ENCODE results near the gene FAT1. TPM values are rescaled to one million over a fixed set of nuclear protein-coding genes. Genes with fewer than 3 reads are reported as not detected.

The FAT1 gene
- total and polyA plus RNA-seq, 2 donors (not counting 3 experiments of a cell fraction or from before 2014, with no cell fraction given) = 9.2 to 9.8 TPM

GRCh38 chr4:186658657-186659056 is 65.0 kb downstream of the FAT1 start:
- Histone ChIP-seq H3K79me2 (ENCODE audit: control insufficient read depth, insufficient read depth, low read length) (no peaks in the 10 kb centered on the region), H3K27ac (ENCODE audit: insufficient read depth, low read depth, low read length) (no peak overlapping the region), H4K20me1 (replicated peaks; ENCODE audit: control insufficient read depth, extremely low read depth, insufficient read depth, low read length) (no peaks in the 10 kb centered on the region), H3K4me3 (replicated peaks in 1 of 3; ENCODE audit: insufficient read depth in 1 of 3, low read depth in 1 of 3, low read length in 3 of 3) (no peak overlapping the region), H3K9me3 (replicated peaks; ENCODE audit: control insufficient read depth, insufficient read depth, low read length) (no peaks in the 10 kb centered on the region), H2AFZ (ENCODE audit: low read depth, low read length) (no peak overlapping the region), H3K27me3 (ENCODE audit: control insufficient read depth in 2 of 2, insufficient read depth in 2 of 2, low read length in 2 of 2) (peaks cover under 1 to 2% of the 10 kb centered on the region in 2 experiments), H3K9ac (replicated peaks; ENCODE audit: extremely low read depth, insufficient read depth, low read length) (no peak overlapping the region), H3K4me2 (ENCODE audit: insufficient read depth, low read length) (no peak overlapping the region), H3K36me3 (ENCODE audit: control insufficient read depth in 2 of 2, extremely low read depth in 1 of 2, insufficient read depth in 2 of 2, low read length in 2 of 2) (no peaks in the 10 kb centered on the region), H3K4me1 (ENCODE audit: control insufficient read depth, extremely low read depth, insufficient read depth, low read length) (no peaks in the 10 kb centered on the region), H3K9me1 (replicated peaks; ENCODE audit: control insufficient read depth, extremely low read depth, insufficient read depth, low read length) (no peaks in the 10 kb centered on the region)
- no peak for FAIRE-seq
- dilution Hi-C loops (cut with MboI; ENCODE audit: extremely low pct_ligation_motif_present, low sequenced_read_pairs) = no loop called here
- no peak for DNase-seq (ENCODE audit: low read depth, low spot score)
- no peak for TF ChIP-seq CTCF (IDR thresholded peaks at IDR 0.05; ENCODE audit: extremely low read depth in 1 of 2, insufficient read depth in 1 of 2, low read depth in 1 of 2, low read length in 2 of 2)
- TF ChIP-seq MYC (IDR thresholded peaks at IDR 0.05; ENCODE audit: low read depth, low read length) = no peak
- TF ChIP-seq MAX (IDR thresholded peaks at IDR 0.05; ENCODE audit: insufficient read depth, insufficient read length) = no peak
- TF ChIP-seq JUN (IDR thresholded peaks at IDR 0.05; ENCODE audit: borderline replicate concordance, insufficient read depth, insufficient read length, low read depth) = no peak
- no peak for TF ChIP-seq POLR2A (IDR thresholded peaks at IDR 0.05; ENCODE audit: low read depth, low read length)
- no peak for TF ChIP-seq EZH2 (IDR thresholded peaks at IDR 0.05; ENCODE audit: borderline replicate concordance, low read depth, low read length, severe bottlenecking)
- no peak for TF ChIP-seq GATA2 (IDR thresholded peaks at IDR 0.05; ENCODE audit: insufficient read depth, insufficient read length, low read depth, low read length)
- no peak for TF ChIP-seq FOS (IDR thresholded peaks at IDR 0.05; ENCODE audit: borderline replicate concordance, insufficient read depth, low read length)
- TF ChIP-seq POLR2AphosphoS5 (IDR thresholded peaks at IDR 0.05; ENCODE audit: insufficient read depth, low read depth, low read length) = no peak
- POLR2A ChIA-PET = no interaction called here
- CTCF ChIA-PET = no interaction called here
- intact Hi-C loops (cut with micrococcal nuclease) = no loop called here
- BruUV-seq (replicated peaks) = no TSS peak
